ENCODE data around the gene MYD88.

MYD88 gene

DNA sequence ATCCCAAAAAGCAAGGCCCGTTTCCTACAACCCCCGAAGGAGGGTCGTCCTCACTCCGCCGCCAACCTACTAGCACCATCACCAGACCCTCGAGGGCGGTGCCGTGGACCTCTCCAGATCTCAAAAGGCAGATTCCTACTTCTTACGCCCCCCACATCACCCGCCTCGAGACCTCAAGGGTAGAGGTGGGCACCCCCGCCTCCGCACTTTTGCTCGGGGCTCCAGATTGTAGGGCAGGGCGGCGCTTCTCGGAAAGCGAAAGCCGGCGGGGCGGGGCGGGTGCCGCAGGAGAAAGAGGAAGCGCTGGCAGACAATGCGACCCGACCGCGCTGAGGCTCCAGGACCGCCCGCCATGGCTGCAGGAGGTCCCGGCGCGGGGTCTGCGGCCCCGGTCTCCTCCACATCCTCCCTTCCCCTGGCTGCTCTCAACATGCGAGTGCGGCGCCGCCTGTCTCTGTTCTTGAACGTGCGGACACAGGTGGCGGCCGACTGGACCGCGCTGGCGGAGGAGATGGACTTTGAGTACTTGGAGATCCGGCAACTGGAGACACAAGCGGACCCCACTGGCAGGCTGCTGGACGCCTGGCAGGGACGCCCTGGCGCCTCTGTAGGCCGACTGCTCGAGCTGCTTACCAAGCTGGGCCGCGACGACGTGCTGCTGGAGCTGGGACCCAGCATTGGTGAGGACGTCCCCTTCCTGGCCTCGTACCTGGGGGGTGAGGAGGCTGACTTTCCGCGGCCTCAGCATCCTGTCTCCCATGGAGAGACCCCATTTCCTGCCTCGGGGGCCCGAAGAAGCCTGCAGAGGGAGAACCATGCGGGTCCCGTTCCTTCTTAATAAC is at the start of gene MYD88:
TSS of gene MYD88 (plus strand) at position 313 of the 842 bp plus-strand sequence. CDS start at position 353, 40 bp downstream.
- peak; percentile 71 to 76 for DNase-seq (ENCODE audit: low read depth in 2 of 2)

- no peak for DNase-seq (ENCODE audit: low read depth in 2 of 2)
Measured at GRCh38 chr3:38089163-38089562, 49.3 kb upstream of the MYD88 start.

GRCh38 chr3:38090453-38090852 is 48.0 kb upstream of the MYD88 start:
- no peak for DNase-seq (ENCODE audit: low read depth in 2 of 2)

DNA sequence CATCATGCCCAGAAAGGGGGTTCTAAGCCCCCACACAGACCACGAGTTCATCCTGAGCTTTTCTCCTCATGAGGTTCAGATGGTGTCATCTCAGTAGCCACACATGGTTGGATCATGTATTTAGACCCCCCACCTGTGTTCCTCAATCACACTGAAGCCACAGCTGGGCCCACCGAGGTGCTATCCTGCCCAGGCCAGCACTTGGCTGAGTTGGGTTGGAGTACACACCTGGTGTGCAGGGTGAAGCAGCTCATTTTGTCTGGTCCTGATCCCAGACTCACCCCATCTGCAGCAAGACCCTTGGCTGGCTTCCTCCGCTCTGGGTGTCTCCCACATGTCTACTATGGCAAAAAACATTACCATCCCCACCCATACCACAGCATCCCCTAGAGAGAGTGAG is 43.5 kb upstream of the MYD88 start:
- DNase-seq (ENCODE audit: low read depth in 2 of 2) = no peak

DNA sequence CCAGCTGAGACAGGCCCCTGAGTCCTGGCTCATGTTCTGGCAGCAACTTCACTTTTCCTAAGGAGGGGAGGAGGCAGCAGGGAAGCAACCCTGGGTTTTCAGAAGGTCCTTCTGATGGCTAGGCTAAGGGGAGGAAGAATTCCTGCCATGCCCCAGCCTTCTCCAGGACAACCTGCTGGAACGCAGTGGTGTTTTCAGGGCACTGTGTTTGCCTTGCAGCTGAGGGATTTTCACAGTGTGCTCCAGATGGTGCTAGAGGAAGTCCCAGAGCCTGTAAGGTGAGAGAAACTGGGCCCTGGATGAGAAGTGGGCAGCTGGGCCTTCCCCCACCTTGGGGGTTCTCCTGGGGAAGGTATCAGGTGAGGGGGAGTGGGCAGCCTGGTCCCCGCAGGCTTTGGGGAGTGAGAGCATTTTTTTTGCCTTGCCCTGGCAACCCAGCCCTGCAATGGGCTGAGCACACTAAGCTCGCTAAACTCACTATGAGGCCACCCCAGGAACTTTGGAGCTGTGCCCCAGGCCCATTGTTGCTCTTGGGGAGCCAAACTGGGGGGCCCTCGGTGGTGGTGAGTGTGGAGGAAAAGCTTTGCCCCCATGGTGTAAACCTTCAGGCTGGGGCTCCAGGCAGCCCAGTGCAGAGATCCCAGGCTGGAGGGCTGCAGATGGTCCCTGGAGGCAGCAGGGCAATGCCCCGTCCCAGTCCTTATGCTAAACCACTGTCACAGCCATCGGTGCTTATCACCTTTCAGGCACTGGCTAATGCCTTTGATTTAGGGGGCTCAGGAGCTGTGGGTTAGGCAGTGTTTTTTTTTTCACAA is 42.6 kb upstream of the MYD88 start:
- DNase-seq (ENCODE audit: low read depth in 2 of 2) = no peak

- DNase-seq (ENCODE audit: low read depth in 2 of 2) = no peak
Measured at GRCh38 chr3:38097446-38098375, 40.8 kb upstream of the MYD88 start.

DNA sequence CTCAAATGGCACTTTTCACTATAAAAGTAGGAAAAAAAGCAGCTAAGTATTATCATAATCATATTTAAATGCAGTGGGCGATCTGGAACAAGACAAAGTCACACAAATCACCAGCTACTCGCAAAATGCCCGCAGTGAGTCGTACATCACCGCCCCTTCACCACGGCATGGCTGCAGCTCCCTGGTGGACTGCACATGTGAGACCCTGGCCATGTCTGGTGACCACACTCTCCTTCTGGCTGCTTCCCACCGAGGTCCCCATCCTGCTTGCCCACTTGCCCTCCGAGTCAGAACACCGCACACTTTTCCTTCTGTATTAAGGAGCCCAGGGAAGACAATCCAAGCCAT is 40.1 kb upstream of the MYD88 start:
- DNase-seq (ENCODE audit: low read depth in 2 of 2) = no peak

GRCh38 chr3:38099518-38099917 is 38.9 kb upstream of the MYD88 start:
- DNase-seq (ENCODE audit: low read depth in 2 of 2) = no peak

GRCh38 chr3:38100498-38100897 is 38.0 kb upstream of the MYD88 start:
- DNase-seq (ENCODE audit: low read depth in 2 of 2) = no peak

GRCh38 chr3:38101811-38102443 is 36.5 kb upstream of the MYD88 start:
- DNase-seq (ENCODE audit: low read depth in 2 of 2) = no peak

- no peak for DNase-seq (ENCODE audit: low read depth in 2 of 2)
Measured at GRCh38 chr3:38102444-38102814, 36.0 kb upstream of the MYD88 start.

DNA sequence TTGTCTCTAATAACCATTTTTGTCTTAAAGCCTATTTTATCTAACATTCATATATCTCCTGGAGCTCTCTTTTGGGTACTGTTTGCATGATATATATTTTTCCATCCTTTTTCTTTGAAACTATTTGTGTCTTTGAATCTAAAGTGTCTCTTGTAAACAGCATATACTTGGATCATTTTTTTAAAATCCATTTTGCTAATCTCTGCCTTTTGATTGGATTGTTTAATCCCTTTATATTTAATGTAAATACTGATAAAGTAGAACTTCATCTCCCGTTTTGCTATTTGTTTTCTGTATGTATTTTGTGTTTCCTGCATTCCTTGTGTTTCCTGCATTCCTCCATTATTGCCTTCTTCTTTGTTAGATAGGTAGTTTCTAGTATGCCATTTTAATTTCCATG is 32.9 kb upstream of the MYD88 start:
- DNase-seq (ENCODE audit: low read depth in 2 of 2) = no peak

DNA sequence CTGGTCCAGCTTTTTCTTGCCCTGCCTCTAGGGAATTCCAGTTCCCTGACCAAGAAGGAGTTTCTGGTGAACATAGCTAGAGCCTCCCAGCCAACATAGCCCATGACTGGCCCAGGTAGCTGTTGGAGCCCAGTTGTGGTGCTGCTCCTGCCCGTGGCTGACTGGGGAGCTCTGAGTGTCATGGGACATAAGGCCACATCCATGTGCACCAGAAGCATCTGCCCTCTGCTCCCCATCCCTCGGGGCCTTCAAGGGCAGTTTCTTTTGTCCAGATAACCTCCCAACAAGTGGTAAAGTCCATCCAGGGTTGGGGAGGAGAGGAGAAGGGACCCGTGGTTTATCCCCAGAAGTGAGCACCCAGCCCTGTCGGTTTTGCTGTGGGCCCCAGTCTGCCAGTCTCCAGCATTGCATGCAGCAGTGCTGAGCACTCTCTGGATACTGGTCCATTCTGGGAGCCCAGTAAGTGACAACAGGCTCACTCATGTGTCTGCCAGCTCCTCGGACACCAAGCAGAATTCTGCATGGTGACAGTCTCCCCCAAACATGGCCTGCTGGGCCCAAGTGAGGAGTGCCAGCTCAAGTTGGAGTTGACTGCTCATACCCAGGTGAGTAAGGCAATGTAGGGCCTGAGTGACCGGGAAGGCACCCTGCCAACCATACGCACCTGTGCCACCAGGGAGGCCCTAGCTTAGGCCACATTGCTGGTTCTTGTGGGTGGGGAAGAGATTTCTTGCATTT is 30.4 kb upstream of the MYD88 start:
- no peak for DNase-seq (ENCODE audit: low read depth in 2 of 2)

DNA sequence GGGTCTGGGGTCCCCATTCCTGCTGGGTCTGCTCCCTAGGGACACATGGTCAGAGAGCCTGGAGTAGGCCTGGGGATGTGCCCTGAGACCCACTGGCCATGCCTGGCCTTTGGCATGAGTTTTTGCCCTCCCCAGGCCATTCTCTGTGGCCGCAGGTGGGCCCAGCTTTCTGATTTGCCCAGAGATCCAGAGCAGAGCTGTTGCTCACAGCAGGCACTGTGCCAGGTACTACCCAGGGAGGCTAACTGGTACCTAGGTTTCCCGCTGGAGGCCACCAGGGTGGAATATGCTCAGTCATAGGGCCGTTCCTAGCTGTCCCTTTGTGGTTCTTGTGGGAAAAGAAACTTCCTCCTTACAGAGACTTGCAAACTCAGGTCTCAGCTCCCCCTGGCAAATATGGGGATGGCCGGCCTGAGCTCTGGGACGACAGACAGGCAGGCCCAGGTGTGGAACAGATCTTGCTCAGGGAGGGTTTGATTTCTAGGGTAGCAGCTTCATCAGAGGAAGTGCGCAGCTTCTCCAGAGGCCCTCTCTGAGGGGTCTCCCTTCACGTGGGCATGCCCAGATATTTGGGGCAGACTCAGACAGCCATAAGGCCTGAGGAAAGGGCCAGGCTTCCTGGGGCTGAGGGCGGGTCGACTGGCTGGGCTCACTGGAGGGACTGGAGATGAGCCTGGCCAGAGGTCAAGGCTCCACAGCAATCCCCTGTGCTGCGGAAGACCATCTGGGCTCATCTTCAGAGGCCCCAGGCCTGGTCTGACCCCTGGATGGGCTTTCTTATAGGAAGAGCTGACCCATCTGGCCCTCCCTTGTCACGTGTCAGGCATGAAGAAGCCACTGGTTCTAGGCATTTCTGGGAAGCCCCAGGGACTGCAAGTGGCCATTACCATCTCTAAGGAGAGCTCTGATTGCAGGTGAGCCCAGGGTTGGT is 29.5 kb upstream of the MYD88 start:
- no peak for DNase-seq (ENCODE audit: low read depth in 2 of 2)

DNA sequence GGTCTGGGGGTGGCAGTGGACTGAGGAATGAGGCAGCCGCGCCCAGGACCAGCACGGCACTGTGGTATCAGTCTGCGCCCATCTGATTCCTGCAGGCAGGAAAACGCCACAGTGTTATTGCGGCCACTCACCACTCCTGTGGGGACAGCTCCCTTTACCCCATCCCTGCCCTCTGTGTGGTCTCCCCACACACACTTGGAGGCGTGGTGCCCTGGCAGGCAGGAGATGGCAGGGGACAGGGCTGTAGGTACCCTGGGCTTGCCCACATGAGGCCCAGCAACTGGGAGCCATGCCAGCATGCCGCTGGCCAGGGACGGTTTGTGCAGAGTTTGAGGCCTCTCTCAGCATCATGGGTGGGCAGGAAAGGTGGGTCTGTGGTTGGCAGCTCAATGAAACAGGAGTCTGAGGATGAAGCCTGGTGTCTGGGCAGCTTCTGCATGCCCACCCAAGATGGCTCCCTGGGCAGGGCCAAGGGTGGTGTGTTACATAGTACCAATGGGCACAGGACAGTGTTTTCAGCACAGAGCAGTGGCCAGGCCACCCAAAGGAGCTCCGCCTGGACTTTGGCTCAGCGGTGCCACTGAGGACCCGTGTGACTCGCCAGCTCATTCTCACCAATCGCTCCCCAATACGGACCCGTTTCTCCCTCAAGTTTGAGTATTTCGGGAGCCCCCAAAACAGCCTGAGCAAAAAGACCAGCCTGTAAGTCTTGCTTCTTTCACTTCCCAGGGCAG is 28.7 kb upstream of the MYD88 start:
- no peak for DNase-seq (ENCODE audit: low read depth in 2 of 2)

DNA sequence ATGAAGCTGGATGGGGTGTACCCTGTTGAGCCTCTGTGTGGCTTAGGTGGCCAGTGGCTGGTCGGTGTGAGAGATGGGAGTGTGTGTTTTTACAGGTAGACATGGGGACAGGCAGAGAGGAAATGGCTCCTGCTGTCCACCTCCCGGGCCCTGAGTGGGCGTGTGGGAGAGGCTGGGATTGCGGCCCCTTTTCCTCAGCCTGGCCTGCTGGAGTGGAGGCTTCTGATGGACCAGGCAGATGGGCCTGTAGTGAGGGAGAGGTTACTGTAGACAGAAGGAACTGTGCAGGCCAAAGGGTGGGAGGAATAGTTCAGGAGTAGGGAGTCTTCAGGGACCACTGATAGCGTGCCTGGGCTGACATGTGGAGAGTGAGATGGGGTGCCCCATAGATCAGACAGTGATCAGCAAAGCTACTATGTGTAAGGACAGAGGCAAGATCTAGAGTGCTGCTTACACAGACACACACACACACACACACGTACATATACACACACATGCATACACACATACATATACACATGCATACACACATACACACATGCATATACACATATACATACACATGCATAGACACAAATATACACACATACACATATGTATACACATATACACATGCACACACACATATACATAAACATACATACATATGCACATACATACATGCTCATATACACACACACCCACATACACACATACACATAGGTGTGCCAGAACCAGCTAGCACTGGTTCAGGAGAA is 28.0 kb upstream of the MYD88 start:
- no peak for DNase-seq (ENCODE audit: low read depth in 2 of 2)

DNA sequence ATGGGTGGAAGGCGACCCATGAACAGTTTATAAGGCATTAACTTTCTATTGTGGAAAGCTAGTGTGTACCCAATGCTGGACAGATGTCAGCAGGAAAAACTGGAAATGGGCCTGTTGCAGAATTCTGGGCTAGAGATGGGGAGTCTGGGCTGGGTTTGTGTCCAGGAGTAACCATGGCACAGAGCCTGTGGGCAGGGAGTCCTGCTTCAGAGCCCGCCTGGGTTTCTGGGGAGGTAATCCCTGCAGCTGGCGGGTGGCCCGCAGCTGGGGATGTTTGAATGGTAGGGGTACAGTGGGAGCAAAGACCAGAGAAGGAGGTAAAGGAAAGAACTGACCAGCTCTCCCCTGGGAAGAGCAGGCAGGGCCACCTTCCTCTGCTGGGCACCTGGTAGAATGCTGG is 27.3 kb upstream of the MYD88 start:
- DNase-seq (ENCODE audit: low read depth in 2 of 2) = no peak

- no peak for DNase-seq (ENCODE audit: low read depth in 2 of 2)
Measured at GRCh38 chr3:38111696-38112377, 26.6 kb upstream of the MYD88 start.
